AG09319 (cell line): ENCODE data around the gene RPS23.

Source experiments
- DNase-seq: peaks from one replicate; pipeline ENCODE4 v3.0.0-alpha.2; 2010; ENCODE audit warnings: low read depth; ENCODE audit errors: extremely low read depth
- CTCF ChIP-seq: IDR thresholded peaks from 2 replicates; pipeline ENCODE4 v1.5.1; 2011; ENCODE audit warnings: low read depth, mild to moderate bottlenecking, inconsistent platforms, low read length, moderate library complexity

Gene RPS23

GRCh38 chr5:82314964-82315758 lies 37.0 kb upstream of the RPS23 start:
- no peak for TF ChIP-seq CTCF
- no peak for DNase-seq

GRCh38 chr5:82313016-82313415 lies 34.9 kb upstream of the RPS23 start:
- DNase-seq, result no peak
- TF ChIP-seq CTCF, result no peak

- TF ChIP-seq CTCF, result peak; percentile 100
- DNase-seq, result peak; percentile 72
These were observed 34.3 kb upstream of the RPS23 start for GRCh38 chr5:82312373-82312856.

- TF ChIP-seq CTCF, result no peak
- DNase-seq, result no peak
These were observed 31.0 kb upstream of the RPS23 start for GRCh38 chr5:82309091-82309531.

GRCh38 chr5:82308416-82308815 lies 30.3 kb upstream of the RPS23 start:
- DNase-seq, result no peak
- no peak for TF ChIP-seq CTCF

GRCh38 chr5:82307451-82307850 lies 29.3 kb upstream of the RPS23 start:
- peak; percentile 69 for DNase-seq
- TF ChIP-seq CTCF, result no peak; the same call in none of the 2 replicates

GRCh38 chr5:82306151-82306550 lies 28.0 kb upstream of the RPS23 start:
- TF ChIP-seq CTCF, result no peak
- no peak for DNase-seq
